Nephron progenitor cell (in vitro differentiated cells): ENCODE results near the gene ABCC8.

ENCODE experiments used
- DNase-seq: peaks from one replicate; pipeline ENCODE4 v3.0.0; 2021
- H3K27ac Mint-ChIP-seq: 2 replicates; pipeline ENCODE4 v1.8.0; 2021; ENCODE audit warnings: mild to moderate bottlenecking, moderate library complexity, mixed read lengths
- H3K27me3 Mint-ChIP-seq: 2 replicates; pipeline ENCODE4 v1.8.0; 2021; ENCODE audit warnings: mild to moderate bottlenecking, low read depth, mixed read lengths; ENCODE audit not compliant: poor library complexity
- H3K36me3 Mint-ChIP-seq: 2 replicates; pipeline ENCODE4 v1.8.0; 2021; ENCODE audit warnings: low read depth, mixed read lengths
- H3K4me1 Mint-ChIP-seq: 2 replicates; pipeline ENCODE4 v1.8.0; 2021; ENCODE audit warnings: mixed read lengths
- H3K4me3 Mint-ChIP-seq: 2 replicates; pipeline ENCODE4 v1.8.0; 2021; ENCODE audit warnings: mild to moderate bottlenecking, moderate library complexity, mixed read lengths
- H3K9me3 Mint-ChIP-seq: 2 replicates; pipeline ENCODE4 v1.8.0; 2021; ENCODE audit warnings: mild to moderate bottlenecking, moderate library complexity, mixed read lengths
- CTCF ChIP-seq: fragments of 200-600 bp; sonication (generic); IDR thresholded peaks from 2 replicates; pipeline ENCODE4 v1.5.0; 2021; ENCODE audit warnings: antibody characterized with exemption

ABCC8 gene

GRCh38 chr11:17382046-17382728, 94.5 kb downstream of the ABCC8 start:
- Mint-ChIP-seq H3K4me1 (peaks cover 18% of the 10 kb centered on the region), H3K27me3 (peaks cover 21% of the 10 kb centered on the region), H3K9me3 (peaks cover 21% of the 10 kb centered on the region), H3K36me3 (peaks cover 4% of the 10 kb centered on the region), H3K27ac (no peak overlapping the region), H3K4me3 (no peak overlapping the region)
- TF ChIP-seq CTCF, result no peak
- DNase-seq, result no peak

DNA sequence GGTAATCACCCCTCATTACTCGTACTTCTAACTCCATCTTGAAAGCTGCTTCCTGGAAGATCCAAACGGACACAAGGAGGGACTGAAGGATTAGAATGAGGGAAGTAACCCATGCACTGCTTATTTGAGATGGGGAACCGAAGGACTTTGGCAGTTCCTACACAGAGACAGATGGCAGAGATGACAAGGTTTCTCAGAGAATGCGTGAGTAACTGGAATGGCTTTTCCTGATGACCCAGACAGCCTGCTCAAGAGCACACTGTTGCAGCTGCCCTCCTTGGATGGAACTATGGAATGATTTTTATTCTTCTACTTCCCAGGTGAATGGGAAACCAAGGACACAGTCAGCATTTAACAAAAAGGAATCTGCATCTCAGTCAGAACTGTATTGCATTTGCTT, 95.5 kb downstream of the ABCC8 start:
- peaks cover 11% of the 10 kb centered on the region for H3K36me3 Mint-ChIP-seq
- H3K4me1 Mint-ChIP-seq, result peaks cover 14% of the 10 kb centered on the region
- DNase-seq, result no peak
- H3K9me3 Mint-ChIP-seq, result peaks cover 21% of the 10 kb centered on the region
- H3K4me3 Mint-ChIP-seq, result no peak overlapping the region
- no peak for TF ChIP-seq CTCF
- no peak overlapping the region for H3K27ac Mint-ChIP-seq
- H3K27me3 Mint-ChIP-seq, result peaks cover 14% of the 10 kb centered on the region

GRCh38 chr11:17379383-17380180, 97.1 kb downstream of the ABCC8 start:
- H3K4me1 Mint-ChIP-seq, result peaks cover 3% of the 10 kb centered on the region

DNA sequence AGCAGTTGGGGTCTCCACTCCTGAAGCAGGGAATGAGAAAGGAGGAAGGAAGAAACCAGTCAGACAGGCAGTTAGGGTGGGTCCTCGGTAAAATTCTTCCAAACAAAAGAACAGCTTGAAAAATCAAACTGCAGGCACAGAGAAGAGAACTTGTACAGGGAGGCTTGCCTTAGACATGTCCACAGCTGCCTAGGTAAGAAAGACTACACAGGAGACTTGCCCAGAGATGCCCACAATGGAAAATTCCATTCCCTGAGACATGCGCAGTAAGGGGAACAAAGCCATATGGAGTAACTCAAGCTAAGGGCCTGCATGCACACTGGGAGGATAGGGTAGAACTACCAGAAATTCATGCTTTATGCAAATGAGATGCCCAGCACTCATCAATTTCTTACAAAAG, 98.0 kb downstream of the ABCC8 start:
- Mint-ChIP-seq H3K4me1 (no peaks in the 10 kb centered on the region), H3K36me3 (peaks cover 14% of the 10 kb centered on the region), H3K9me3 (peaks cover 36% of the 10 kb centered on the region), H3K27me3 (peaks cover 12% of the 10 kb centered on the region), H3K27ac (no peak overlapping the region), H3K4me3 (no peak overlapping the region)
- DNase-seq, result no peak
- TF ChIP-seq CTCF, result no peak

More at GRCh38 chr11:17379383-17380180, 97.1 kb downstream of the ABCC8 start:
- Mint-ChIP-seq H3K9me3 (peaks cover 27% of the 10 kb centered on the region), H3K27me3 (peaks cover 14% of the 10 kb centered on the region), H3K36me3 (peaks cover 11% of the 10 kb centered on the region), H3K27ac (peak overlapping the region; percentile 26), H3K4me3 (no peak overlapping the region)
- DNase-seq, result no peak
- TF ChIP-seq CTCF, result no peak

- H3K4me1 Mint-ChIP-seq, result no peaks in the 10 kb centered on the region
- no peak for TF ChIP-seq CTCF
- no peak overlapping the region for H3K27ac Mint-ChIP-seq
- no peak overlapping the region for H3K4me3 Mint-ChIP-seq
- peaks cover 58% of the 10 kb centered on the region for H3K9me3 Mint-ChIP-seq
- H3K27me3 Mint-ChIP-seq, result peaks cover 2% of the 10 kb centered on the region
- H3K36me3 Mint-ChIP-seq, result peaks cover 32% of the 10 kb centered on the region
- no peak for DNase-seq
Measured at GRCh38 chr11:17376493-17376892, 100.2 kb downstream of the ABCC8 start.
